Epithelial cell of esophagus (primary cell): Measurements from ENCODE around the gene DHX32.

Source experiments
- DNase-seq: peaks from one replicate; pipeline ENCODE4 v3.0.0; 2010; ENCODE audit warnings: low read depth
- H3K4me3 ChIP-seq: 2 replicates; pipeline ENCODE4 v1.5.1; 2011; ENCODE audit warnings: mild to moderate bottlenecking, low read length, control low read depth
- TF ChIP-seq, protein P1 (sequence below): IDR thresholded peaks from 2 replicates; pipeline ENCODE4 v1.5.1; 2011; ENCODE audit warnings: low read depth, mild to moderate bottlenecking, low read length, control low read depth, inconsistent platforms; ENCODE audit not compliant: insufficient read depth; ENCODE audit errors: missing control alignments

The DHX32 gene

DNA sequence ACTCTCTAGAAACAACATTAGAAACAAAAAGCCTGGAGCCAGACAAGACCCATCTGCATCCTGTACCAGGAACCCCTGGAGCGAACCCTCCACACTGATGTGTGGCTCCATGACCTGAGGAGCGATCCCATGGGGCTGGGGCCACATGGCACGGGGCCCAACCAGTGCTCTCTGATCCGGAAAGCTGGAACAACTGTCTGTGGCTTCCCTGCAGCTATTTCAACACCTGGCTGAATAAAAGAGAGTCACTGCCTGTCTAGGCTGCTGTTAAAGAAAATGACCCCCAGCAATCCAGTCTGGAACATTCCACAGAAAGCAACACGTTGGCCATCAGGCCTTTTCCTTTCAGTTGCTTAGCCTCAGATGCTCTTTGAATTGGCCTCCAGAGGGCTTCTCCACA lies 79.0 kb downstream of the DHX32 start:
- TF ChIP-seq, protein P1, sequence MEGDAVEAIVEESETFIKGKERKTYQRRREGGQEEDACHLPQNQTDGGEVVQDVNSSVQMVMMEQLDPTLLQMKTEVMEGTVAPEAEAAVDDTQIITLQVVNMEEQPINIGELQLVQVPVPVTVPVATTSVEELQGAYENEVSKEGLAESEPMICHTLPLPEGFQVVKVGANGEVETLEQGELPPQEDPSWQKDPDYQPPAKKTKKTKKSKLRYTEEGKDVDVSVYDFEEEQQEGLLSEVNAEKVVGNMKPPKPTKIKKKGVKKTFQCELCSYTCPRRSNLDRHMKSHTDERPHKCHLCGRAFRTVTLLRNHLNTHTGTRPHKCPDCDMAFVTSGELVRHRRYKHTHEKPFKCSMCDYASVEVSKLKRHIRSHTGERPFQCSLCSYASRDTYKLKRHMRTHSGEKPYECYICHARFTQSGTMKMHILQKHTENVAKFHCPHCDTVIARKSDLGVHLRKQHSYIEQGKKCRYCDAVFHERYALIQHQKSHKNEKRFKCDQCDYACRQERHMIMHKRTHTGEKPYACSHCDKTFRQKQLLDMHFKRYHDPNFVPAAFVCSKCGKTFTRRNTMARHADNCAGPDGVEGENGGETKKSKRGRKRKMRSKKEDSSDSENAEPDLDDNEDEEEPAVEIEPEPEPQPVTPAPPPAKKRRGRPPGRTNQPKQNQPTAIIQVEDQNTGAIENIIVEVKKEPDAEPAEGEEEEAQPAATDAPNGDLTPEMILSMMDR, result no peak
- H3K4me3 ChIP-seq, result no peak overlapping the region
- DNase-seq, result no peak

DNA sequence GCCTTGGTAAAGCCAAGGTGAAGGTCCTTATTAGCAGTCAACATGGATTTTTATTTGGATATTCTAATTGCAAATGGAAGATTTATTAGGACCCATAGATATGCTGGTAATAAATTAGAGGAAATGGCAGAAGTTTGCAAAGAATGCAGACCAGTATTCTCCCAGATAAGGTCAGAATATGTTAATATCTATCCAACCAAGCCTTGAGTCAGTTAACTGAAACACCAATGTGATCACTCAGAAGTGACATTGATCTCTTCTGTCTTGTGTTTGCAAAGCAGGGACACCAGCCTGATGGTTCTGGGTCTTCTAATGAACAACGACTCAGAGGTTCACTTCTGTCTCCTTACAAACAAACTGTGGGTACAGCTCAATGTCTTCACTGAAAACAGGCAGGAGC lies 79.5 kb downstream of the DHX32 start:
- H3K4me3 ChIP-seq, result no peak overlapping the region
- TF ChIP-seq, protein P1, result no peak
- no peak for DNase-seq

DNA sequence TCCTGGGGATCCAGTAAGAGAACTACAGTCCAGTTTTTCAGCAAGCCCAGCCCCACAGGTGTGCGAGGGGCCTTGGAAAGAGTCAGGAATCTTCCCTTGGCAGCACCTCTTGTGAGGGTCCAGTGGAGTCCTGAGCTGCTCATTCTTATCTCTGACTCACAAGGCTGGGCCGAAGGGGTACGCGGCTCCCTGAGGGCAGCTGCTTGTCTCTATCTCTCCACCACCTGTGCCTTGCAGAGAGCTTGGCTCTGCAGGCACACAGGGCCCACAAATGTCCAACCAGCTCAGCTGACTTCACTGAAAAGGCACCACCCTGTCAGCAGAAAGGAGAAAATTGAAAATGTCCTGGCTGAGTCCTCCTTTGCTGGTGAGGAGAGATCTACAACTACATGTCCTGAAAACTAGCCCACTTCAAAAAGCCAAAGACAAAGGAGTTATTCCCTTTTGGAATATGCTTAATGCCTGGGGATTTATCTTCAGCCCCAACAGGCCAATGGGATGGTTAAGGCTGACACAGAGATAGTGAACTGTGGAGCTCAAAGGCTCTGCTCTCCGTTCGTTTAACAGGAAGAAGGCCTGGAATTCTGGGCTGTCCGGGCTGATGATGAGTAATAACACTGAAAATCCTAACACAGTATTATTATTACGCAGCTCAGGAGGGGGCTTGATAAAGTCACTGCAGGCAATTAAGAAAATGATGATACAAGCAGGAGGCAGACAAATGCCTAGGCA lies 81.5 kb downstream of the DHX32 start:
- H3K4me3 ChIP-seq, result no peak overlapping the region

DNA sequence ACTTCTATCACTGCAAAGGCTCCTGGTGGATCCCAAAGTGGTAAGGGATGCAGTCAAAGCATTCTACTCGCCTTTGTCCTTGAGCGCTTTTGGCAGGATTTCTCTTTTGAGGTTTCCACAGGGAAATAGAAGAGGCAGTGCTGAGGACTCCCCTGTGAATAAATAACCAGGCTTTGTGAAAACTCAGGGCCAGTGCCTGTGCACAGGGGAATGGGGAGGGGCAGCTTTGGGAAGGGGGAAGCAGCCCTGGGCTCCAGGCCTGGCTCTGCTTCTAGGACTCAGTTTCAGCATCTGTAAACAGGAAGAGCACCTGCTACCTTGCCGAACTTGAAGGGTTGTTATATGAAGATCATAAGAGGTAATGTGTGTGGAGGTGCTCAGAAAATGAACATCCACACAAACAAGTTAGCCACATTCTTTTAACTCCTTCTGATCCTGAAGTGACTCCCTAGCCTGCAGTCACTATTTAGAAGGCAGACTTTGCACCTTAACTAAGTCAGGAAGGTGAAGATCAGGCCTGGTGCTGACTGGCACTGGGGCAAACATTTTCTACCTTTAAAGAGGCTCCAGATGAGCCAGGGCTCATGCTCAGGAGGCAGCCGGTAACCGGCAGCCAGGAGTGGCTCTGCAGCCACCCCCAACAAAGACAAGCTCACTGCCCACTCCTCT lies 83.0 kb downstream of the DHX32 start:
- no peak overlapping the region for H3K4me3 ChIP-seq
- no peak for DNase-seq
- TF ChIP-seq, protein P1, result no peak

More for the DNA sequence above, 81.5 kb downstream of the DHX32 start:
- TF ChIP-seq, protein P1, result no peak
- DNase-seq, result no peak

DNA sequence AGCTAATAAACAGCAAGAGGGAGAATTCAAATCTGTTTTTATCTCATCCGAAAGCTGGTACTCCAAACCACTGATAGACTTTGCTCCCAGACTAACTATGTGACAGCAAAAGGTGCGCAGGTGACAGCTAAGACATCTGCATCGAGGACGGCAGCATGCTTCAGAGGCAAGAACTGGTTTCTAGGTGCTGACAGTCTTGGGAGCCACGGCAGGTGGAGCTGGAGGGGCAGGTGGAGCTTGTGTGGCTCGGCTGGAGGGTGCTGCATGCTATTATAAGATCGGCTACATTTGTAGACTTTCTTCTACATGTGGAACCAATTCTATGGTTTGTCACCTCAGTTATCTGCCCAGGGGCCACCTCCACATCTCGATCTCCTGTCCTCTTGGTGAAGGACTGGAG lies 83.7 kb downstream of the DHX32 start:
- TF ChIP-seq, protein P1, result no peak
- DNase-seq, result no peak
- no peak overlapping the region for H3K4me3 ChIP-seq

DNA sequence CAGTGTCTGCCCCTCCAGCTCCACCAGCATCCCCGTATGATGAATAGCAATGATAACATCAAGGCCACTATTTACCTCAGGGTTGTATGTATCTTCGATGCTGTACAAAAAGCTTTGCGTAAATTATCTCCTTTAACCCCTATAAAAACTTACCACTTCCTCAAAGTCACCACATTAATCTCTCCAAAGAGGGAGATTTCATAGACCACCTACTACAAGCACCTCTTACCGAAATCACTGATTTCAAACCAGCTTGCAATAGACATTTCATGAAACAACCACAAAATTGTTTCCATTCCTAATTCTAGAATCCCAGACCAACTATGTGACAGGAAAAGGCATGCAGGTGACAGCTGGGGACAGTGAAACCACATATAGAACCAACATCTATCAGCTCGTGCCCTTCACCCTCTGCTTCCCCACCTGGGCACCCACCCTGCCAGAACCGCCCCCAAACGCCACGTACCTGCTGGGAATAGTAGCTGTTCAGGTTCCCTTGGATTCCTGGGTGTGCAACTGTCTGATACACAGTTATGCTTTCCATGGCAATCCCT lies 85.4 kb downstream of the DHX32 start:
- DNase-seq, result no peak
- H3K4me3 ChIP-seq, result no peak overlapping the region
- TF ChIP-seq, protein P1, result no peak
